ENCODE measurements around the gene NUP107.

The NUP107 gene

GRCh38 chr12:68793975-68794652 is 107.3 kb downstream of the NUP107 start:
- no peaks in the 10 kb centered on the region for H3K27me3 ChIP-seq (replicated peaks; ENCODE audit: control insufficient read depth, insufficient read depth, low read length, poor library complexity, severe bottlenecking)
- no peak overlapping the region for H3K27ac ChIP-seq (ENCODE audit: insufficient read depth, low read length, poor library complexity, severe bottlenecking)
- no peaks in the 10 kb centered on the region for H3K4me1 ChIP-seq (ENCODE audit: control insufficient read depth, insufficient read depth, low read length, poor library complexity, severe bottlenecking)
- no peaks in the 10 kb centered on the region for H3K36me3 ChIP-seq (ENCODE audit: control insufficient read depth, insufficient read depth, low read length)
- no peaks in the 10 kb centered on the region for H3K9me3 ChIP-seq (ENCODE audit: control insufficient read depth, low read length)
- H3K4me3 ChIP-seq (ENCODE audit: insufficient read depth, low read depth, low read length, poor library complexity, severe bottlenecking): no peak overlapping the region
- DNase-seq: no peak

DNA sequence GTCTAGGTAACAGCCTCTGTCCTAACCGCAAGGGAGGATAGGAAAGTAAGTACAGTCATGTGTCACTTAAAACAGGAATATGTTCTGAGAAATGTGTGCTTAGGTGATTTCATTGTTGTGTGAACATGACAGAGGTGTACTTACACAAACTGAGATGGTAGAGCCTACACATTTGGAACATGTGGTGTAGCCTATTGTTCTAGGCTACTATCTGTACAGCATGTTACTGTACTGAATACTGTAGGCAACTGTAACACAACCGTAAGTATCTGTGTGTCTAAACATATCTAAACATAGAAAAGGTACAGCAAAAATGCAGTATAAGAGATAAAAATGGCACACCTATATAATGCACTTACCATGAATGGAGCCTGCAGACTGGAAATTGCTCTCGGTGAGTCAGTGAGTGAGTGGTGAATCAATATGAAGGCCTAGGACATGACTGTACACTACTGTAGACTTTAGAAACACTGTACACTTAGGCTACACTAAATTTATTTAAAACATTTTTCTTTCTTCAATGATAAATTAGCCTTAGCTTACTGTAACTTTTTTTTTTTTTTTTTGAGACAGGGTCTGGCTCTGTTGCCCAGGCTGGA is 108.0 kb downstream of the NUP107 start:
- Histone ChIP-seq H3K27me3 (replicated peaks; ENCODE audit: control insufficient read depth, insufficient read depth, low read length, poor library complexity, severe bottlenecking) (no peaks in the 10 kb centered on the region), H3K9me3 (ENCODE audit: control insufficient read depth, low read length) (no peaks in the 10 kb centered on the region), H3K27ac (ENCODE audit: insufficient read depth, low read length, poor library complexity, severe bottlenecking) (no peak overlapping the region), H3K36me3 (ENCODE audit: control insufficient read depth, insufficient read depth, low read length) (no peaks in the 10 kb centered on the region), H3K4me1 (ENCODE audit: control insufficient read depth, insufficient read depth, low read length, poor library complexity, severe bottlenecking) (no peaks in the 10 kb centered on the region), H3K4me3 (ENCODE audit: insufficient read depth, low read depth, low read length, poor library complexity, severe bottlenecking) (no peak overlapping the region)
- no peak for DNase-seq
